SK-N-SH (cell line): ENCODE measurements around the gene EVC2.

ENCODE experiments used
- CTCF ChIP-seq: fragments of 200-600 bp; sonication (generic); IDR thresholded peaks from 2 replicates; pipeline ENCODE4 v1.6.1; 2017; ENCODE audit warnings: antibody characterized with exemption, mild to moderate bottlenecking, moderate library complexity
- MEF2A ChIP-seq: IDR thresholded peaks from 2 replicates; pipeline ENCODE4 v1.4.0; 2012; ENCODE audit warnings: low read depth, borderline replicate concordance
- TF ChIP-seq, protein P1 (sequence below): IDR thresholded peaks from 2 replicates; pipeline ENCODE4 v1.6.1; 2012; ENCODE audit warnings: mild to moderate bottlenecking, low read depth, low read length, moderate library complexity

- TF ChIP-seq MEF2A: no peak
- TF ChIP-seq CTCF: no peak
- TF ChIP-seq, protein P1, sequence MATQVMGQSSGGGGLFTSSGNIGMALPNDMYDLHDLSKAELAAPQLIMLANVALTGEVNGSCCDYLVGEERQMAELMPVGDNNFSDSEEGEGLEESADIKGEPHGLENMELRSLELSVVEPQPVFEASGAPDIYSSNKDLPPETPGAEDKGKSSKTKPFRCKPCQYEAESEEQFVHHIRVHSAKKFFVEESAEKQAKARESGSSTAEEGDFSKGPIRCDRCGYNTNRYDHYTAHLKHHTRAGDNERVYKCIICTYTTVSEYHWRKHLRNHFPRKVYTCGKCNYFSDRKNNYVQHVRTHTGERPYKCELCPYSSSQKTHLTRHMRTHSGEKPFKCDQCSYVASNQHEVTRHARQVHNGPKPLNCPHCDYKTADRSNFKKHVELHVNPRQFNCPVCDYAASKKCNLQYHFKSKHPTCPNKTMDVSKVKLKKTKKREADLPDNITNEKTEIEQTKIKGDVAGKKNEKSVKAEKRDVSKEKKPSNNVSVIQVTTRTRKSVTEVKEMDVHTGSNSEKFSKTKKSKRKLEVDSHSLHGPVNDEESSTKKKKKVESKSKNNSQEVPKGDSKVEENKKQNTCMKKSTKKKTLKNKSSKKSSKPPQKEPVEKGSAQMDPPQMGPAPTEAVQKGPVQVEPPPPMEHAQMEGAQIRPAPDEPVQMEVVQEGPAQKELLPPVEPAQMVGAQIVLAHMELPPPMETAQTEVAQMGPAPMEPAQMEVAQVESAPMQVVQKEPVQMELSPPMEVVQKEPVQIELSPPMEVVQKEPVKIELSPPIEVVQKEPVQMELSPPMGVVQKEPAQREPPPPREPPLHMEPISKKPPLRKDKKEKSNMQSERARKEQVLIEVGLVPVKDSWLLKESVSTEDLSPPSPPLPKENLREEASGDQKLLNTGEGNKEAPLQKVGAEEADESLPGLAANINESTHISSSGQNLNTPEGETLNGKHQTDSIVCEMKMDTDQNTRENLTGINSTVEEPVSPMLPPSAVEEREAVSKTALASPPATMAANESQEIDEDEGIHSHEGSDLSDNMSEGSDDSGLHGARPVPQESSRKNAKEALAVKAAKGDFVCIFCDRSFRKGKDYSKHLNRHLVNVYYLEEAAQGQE: no peak
These were observed 45.8 kb downstream of the EVC2 start for GRCh38 chr4:5662555-5662954.
